Activated CD8-positive, alpha-beta T cell treated with anti-CD3 and anti-CD28 coated beads, Interleukin-2, amount 10 ng/mL, durations not matched to agents 7 days and 5 days (primary cell): ENCODE measurements around the gene PHKA2. TPM values are rescaled to one million over a fixed set of nuclear protein-coding genes. Genes with fewer than 3 reads are reported as not detected.

ENCODE experiments used
- ATAC-seq: fragments of 150-1000 bp; cut with Tn5 transposase; one replicate; pipeline ENCODE4 v1.10.0; 2021; ENCODE audit warnings: moderate library complexity
- CTCF ChIA-PET: fragments of 350-600 bp; sonication (Branson Sonifier 250); formaldehyde crosslinking; loops from one replicate; lab custom pipeline; 2021; ENCODE audit warnings: antibody characterized with exemption; lab: Charles Lee
- POLR2A ChIA-PET: fragments of 350-600 bp; sonication (Branson Sonifier 250); formaldehyde crosslinking; loops from one replicate; lab custom pipeline; 2021; ENCODE audit warnings: antibody characterized with exemption; lab: Charles Lee
- DNase-seq: peaks from one replicate; pipeline ENCODE4 v3.0.0-alpha.2; 2020
- H3K27ac Mint-ChIP-seq: one replicate; pipeline ENCODE4 v1.8.0; 2021; ENCODE audit warnings: mild to moderate bottlenecking, mixed read lengths
- H3K27me3 Mint-ChIP-seq: one replicate; pipeline ENCODE4 v1.8.0; 2021; ENCODE audit warnings: low read depth, mixed read lengths
- H3K36me3 Mint-ChIP-seq: one replicate; pipeline ENCODE4 v1.8.0; 2021; ENCODE audit warnings: low read depth, mixed read lengths
- H3K4me1 Mint-ChIP-seq: one replicate; pipeline ENCODE4 v1.8.0; 2021; ENCODE audit warnings: low read depth, mixed read lengths
- H3K4me3 Mint-ChIP-seq: one replicate; pipeline ENCODE4 v1.8.0; 2021; ENCODE audit warnings: mild to moderate bottlenecking, mixed read lengths
- H3K9me3 Mint-ChIP-seq: one replicate; pipeline ENCODE4 v1.8.0; 2022; ENCODE audit warnings: mixed read lengths; ENCODE audit not compliant: insufficient read depth
- total RNA-seq, 2 experiments: library from RNA; stranded (reverse); gene quantifications; one replicate each; pipeline ENCODE4 v1.2.3, GENCODE V29; 2021

Gene PHKA2
- total RNA-seq, 2 experiments from 2014 or later: 21.7 to 23.6 TPM

DNA sequence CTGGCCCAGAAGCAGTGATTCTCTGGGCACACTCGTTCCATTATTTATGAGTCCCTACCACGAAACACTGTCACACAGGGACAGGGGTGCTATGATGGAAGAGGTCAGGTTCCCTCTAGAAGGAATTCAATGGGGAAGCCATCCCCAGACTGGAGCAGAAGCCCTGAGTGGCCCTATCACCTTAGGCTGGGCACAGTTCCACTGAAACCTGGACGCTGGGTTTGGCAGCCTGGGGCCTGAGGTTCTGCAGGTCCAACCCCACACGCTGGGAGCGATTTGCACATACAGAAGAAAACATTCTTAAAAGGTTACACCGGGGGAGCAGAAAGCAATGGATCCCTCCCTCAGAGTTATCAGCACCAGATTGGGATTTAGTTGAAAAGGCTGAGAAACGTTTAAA is 63.3 kb downstream of the PHKA2 start:
- ATAC-seq: no peak
- no peak for DNase-seq
- ChIA-PET POLR2A (no interaction called here), CTCF (no interaction called here)
- Mint-ChIP-seq H3K27me3 (no peaks in the 10 kb centered on the region), H3K36me3 (peaks cover 33% of the 10 kb centered on the region), H3K4me3 (no peak overlapping the region), H3K27ac (no peak overlapping the region), H3K9me3 (no peaks in the 10 kb centered on the region), H3K4me1 (no peaks in the 10 kb centered on the region)

DNA sequence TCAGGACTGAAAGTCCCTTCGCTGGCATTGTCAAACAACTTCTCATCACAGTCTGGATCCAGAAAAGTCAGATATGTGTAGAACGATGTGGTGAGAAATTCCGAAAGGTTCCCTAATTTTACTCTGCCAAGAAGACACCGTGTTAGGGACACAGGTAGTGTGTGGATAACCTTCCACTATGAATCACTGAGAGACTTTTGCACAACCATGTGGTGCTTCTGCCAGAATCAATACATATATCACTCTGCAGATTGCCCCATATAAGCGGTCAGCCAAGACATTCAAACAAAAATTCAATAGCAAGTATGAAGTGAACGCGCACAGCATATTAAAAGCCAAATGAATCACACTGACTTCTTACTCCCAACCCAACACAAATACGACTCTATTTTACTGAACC is 63.8 kb downstream of the PHKA2 start:
- CTCF ChIA-PET: no interaction called here
- H3K9me3 Mint-ChIP-seq: no peaks in the 10 kb centered on the region
- POLR2A ChIA-PET: no interaction called here
- no peak overlapping the region for H3K4me3 Mint-ChIP-seq
- no peak overlapping the region for H3K27ac Mint-ChIP-seq
- H3K27me3 Mint-ChIP-seq: no peaks in the 10 kb centered on the region
- no peak for ATAC-seq
- no peak for DNase-seq
- no peaks in the 10 kb centered on the region for H3K4me1 Mint-ChIP-seq
- H3K36me3 Mint-ChIP-seq: peaks cover 33% of the 10 kb centered on the region

DNA sequence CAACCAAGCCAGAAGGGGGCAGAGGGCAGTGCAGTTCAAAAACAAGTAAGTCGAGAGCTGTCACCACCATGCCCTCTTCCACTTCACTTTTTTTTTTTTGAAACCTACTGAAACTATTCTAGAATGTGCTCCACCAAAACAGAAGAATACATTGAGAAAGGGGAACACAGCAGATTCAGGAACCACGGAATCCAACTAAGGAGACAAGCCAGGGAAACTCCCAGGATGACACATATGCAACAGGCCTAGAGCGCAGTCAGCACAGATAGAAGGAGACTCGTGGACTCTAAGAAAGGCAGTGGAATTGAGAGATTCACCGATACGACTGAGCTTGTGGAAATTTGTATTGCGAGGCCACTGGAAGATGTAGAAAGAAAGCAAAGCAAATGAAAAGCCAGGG is 66.1 kb downstream of the PHKA2 start:
- DNase-seq (no peak), ATAC-seq (no peak)
- Mint-ChIP-seq H3K4me1 (no peaks in the 10 kb centered on the region), H3K9me3 (no peaks in the 10 kb centered on the region), H3K4me3 (no peak overlapping the region), H3K27me3 (no peaks in the 10 kb centered on the region), H3K27ac (no peak overlapping the region), H3K36me3 (peaks cover 32% of the 10 kb centered on the region)
- ChIA-PET CTCF (no interaction called here), POLR2A (no interaction called here)

DNA sequence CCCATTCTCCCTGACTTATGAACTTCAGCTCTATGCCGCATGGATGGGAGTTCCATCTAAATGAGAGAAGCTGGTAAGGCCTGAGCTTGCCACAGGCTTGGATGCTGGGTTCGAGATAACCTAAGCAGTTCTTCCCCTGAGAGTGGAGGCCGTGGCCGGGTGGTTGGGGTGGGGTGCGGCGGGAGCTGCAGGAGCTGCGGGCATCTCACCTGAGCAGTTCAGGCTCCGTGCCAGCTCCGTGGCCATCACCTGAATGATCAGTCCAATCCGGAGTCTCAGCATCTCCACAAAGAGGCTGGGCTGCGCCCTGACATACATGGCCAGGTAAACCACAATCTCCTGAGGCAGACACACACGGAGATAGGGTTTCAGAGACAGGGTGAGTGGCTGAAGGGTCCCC is 77.6 kb downstream of the PHKA2 start:
- CTCF ChIA-PET: no interaction called here
- Mint-ChIP-seq H3K27me3 (no peaks in the 10 kb centered on the region), H3K9me3 (no peaks in the 10 kb centered on the region), H3K36me3 (peaks cover 8% of the 10 kb centered on the region), H3K27ac (no peak overlapping the region), H3K4me3 (no peak overlapping the region), H3K4me1 (no peaks in the 10 kb centered on the region)
- ATAC-seq (no peak), DNase-seq (no peak)
- POLR2A ChIA-PET: no interaction called here

DNA sequence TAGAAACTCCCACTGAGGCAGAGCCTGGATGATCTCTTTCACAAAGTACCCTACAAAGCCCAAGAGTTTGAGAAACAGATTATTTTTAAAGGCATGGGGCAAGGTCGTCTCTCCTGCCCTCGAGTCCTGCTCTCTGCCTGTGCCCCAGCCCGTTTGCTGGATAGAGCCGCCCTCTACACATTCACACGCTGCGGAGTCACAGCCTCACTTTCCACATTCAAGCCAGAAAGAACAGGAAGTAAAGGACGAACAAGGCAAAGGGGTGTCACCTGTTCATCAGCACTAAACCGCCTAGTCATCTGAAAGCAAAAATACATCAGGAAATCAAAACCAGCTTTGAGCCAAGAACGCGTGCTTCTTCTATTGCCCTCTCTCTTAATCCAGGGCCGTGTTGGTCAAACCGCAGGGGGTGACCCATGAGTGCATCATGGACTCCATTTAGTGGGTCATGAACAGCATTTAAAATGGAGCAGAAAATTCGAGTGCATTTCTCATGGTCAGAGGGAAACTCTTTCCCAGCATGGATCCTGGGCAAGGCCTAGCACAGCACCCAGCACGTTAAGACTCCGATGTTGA is 83.4 kb downstream of the PHKA2 start:
- no peak for ATAC-seq
- POLR2A ChIA-PET: no interaction called here
- DNase-seq: no peak
- Mint-ChIP-seq H3K36me3 (peaks cover 2% of the 10 kb centered on the region), H3K4me1 (no peaks in the 10 kb centered on the region), H3K27ac (no peak overlapping the region), H3K9me3 (no peaks in the 10 kb centered on the region), H3K4me3 (no peak overlapping the region), H3K27me3 (no peaks in the 10 kb centered on the region)
- CTCF ChIA-PET: no interaction called here

DNA sequence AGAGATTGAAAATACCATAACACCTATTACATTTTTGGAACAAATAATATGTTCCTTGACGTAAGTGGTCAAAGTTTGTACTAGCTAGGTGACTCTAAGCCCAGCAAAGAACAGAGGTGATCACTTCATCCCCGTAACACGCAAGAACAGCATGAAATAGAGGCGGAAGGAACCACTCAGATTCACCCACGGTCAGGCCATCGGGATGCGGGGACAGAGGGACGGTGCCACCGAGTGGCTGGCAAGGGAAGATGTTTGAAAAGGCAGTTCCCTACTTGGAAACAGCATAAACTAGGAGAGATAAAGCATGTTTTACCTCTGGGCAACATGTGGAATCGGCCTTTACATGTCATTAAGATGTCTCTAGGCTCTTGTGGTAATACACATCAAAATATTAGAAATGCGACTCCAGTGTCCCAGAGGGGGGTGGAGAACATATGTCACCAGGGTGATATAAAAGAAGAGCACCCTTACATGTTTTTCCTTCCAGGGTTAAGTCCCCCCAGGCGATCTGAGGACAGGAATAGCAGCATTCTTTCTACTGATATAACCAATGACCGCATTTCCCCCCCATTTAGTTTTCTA is 84.0 kb downstream of the PHKA2 start:
- CTCF ChIA-PET: no interaction called here
- no peak overlapping the region for H3K4me3 Mint-ChIP-seq
- DNase-seq: no peak
- POLR2A ChIA-PET: no interaction called here
- H3K27me3 Mint-ChIP-seq: no peaks in the 10 kb centered on the region
- H3K4me1 Mint-ChIP-seq: no peaks in the 10 kb centered on the region
- H3K9me3 Mint-ChIP-seq: no peaks in the 10 kb centered on the region
- no peak for ATAC-seq
- H3K27ac Mint-ChIP-seq: no peak overlapping the region
- peaks cover 2% of the 10 kb centered on the region for H3K36me3 Mint-ChIP-seq

DNA sequence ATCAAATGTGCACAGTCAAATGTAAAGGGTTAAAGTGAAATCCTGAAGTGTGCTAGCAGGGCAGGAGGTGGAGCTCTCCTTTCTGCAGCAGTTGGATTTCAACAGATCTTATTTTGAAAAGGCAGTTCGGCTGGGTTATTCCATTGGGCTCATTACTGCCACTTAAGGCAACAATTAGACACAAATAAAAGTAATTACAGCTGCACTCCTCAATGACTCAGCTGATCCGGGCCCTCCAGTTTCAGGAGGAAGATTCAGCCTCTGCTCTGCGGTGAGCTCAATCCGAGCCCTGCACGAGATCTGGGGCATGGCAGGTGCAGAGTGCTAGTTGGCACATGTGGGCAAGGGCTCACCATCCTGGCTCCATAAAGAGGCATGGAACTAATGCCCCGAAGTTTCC is 85.4 kb downstream of the PHKA2 start:
- POLR2A ChIA-PET: no interaction called here
- no peak for DNase-seq
- Mint-ChIP-seq H3K27me3 (no peaks in the 10 kb centered on the region), H3K27ac (no peak overlapping the region), H3K36me3 (peaks cover 2% of the 10 kb centered on the region), H3K4me3 (no peak overlapping the region), H3K4me1 (no peaks in the 10 kb centered on the region), H3K9me3 (no peaks in the 10 kb centered on the region)
- ATAC-seq: no peak
- CTCF ChIA-PET: no interaction called here

DNA sequence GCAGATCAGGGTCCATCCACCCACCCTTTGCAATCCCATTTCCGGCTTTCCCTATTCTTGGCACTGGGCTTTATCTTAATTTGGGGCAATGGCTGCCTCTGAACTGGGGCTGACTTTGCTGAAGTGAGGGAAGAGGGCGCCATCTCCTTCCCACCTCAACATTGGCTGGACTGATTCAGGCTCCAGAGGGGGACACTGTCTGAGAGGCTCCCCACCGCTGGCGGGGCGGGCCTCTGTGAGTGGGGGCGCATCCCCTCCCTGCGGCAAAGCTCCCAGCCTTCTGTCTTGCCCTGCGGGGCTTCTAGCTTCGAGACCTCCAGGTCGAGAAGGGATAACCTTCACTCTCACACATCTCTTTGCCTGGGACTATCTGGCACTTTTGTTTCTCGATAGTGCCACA is 85.8 kb downstream of the PHKA2 start:
- Mint-ChIP-seq H3K27me3 (no peaks in the 10 kb centered on the region), H3K36me3 (peaks cover 2% of the 10 kb centered on the region), H3K4me3 (no peak overlapping the region), H3K4me1 (no peaks in the 10 kb centered on the region), H3K27ac (no peak overlapping the region), H3K9me3 (no peaks in the 10 kb centered on the region)
- ChIA-PET POLR2A (no interaction called here), CTCF (no interaction called here)
- DNase-seq (no peak), ATAC-seq (no peak)

DNA sequence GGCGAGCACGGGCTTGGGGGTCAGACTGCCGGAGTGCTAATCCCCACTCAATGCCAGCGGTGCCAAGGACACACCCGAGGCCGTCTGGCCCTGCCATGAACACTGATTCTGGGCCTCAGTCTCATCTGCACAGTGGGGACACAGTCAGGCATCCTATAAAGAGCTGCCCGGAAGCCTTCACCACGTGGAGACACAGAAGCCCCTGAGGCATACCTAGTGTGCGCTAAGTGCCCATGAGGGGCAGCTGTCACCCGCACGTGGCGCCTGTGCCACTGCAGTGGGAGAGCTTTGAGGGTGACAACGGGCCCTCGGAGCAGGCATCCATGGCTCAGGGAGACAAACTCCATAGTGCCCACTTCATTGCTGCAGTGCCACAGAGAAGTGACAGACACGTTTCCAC is 86.3 kb downstream of the PHKA2 start:
- Mint-ChIP-seq H3K27me3 (no peaks in the 10 kb centered on the region), H3K27ac (no peak overlapping the region), H3K9me3 (no peaks in the 10 kb centered on the region), H3K36me3 (no peaks in the 10 kb centered on the region), H3K4me1 (no peaks in the 10 kb centered on the region), H3K4me3 (no peak overlapping the region)
- ATAC-seq (no peak), DNase-seq (no peak)
- ChIA-PET POLR2A (no interaction called here), CTCF (no interaction called here)

DNA sequence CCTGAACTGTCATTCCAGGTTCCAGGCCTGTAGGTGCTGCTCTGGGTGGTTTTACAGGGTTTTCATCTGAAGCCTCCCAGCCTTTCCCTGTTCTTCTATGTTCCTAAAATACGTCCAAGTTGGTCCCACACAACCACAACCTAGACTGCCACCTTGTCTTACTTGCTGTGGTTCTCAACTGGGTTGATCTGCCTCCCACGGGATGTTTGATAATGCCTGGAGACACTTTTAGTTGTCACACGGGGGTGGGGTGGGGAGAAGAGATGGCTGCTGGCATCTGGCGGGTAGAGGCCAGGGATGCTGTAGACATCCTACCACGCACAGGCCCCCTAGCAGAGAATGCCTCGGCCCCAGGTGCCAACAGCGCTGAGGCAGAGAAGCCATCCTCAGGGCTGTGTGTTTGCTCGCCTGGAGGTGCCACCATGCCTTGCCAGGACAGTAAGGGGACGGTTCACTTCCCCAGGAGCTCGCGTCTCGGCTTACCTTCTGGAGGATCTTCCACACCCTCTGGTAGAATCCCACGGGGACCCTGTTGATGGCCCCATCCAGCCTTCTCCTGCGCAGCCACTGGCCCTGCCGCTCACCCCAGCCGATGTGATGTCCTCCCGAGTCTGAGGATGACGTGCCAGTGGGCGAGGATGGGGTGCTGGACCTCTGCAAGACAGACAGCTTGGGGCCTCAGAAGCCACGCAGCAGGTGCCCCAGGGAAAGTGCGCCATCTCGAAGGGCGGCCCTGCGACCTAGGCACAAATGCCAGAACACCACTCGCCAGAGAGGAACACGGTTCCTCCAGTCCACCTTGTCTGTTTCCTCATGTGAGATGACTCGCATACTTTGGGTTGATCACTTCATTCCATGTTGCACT is 87.0 kb downstream of the PHKA2 start:
- Mint-ChIP-seq H3K4me3 (no peak overlapping the region), H3K4me1 (no peaks in the 10 kb centered on the region), H3K36me3 (no peaks in the 10 kb centered on the region), H3K27me3 (no peaks in the 10 kb centered on the region), H3K9me3 (no peaks in the 10 kb centered on the region), H3K27ac (no peak overlapping the region)
- no peak for ATAC-seq
- ChIA-PET CTCF (no interaction called here), POLR2A (no interaction called here)
- no peak for DNase-seq

DNA sequence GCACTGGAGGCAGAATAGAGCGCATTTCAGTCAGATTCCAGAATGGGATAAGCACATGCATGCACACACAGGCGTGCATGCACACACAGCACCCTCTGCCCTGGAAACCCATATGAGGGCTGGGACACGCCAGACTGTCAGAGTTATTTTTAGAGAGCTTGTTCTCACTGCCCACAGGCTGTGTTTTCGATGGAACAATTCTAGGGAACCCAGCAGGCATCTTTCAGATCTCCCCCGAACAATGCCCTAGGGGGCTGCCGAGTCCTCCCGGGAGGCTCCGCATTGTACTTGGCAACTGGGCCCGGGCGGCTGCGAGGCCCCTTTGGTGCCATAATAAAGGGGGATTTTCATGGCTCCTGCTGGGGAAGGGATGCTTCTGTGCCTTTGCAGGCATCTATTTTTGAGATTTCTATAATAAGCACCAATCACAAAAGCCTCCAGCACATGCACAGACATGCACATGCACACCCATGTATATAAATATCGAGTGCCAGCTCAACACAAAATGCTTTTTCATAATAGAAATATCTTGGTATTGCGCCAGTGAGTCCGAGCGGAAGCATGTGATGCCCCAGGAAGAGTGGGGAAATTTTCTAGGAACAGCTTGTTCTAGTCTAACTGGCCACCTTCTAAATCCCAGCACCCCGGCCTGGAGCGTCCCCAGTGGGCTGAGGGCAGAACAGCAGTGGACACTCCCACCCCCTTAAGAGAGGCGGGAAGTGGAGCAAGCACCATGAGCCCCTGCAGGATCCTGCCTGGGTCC is 88.5 kb downstream of the PHKA2 start:
- Mint-ChIP-seq H3K36me3 (no peaks in the 10 kb centered on the region), H3K9me3 (no peaks in the 10 kb centered on the region), H3K4me1 (no peaks in the 10 kb centered on the region), H3K27me3 (no peaks in the 10 kb centered on the region), H3K4me3 (no peak overlapping the region), H3K27ac (no peak overlapping the region)
- DNase-seq (no peak), ATAC-seq (no peak)
- ChIA-PET POLR2A (no interaction called here), CTCF (no interaction called here)

DNA sequence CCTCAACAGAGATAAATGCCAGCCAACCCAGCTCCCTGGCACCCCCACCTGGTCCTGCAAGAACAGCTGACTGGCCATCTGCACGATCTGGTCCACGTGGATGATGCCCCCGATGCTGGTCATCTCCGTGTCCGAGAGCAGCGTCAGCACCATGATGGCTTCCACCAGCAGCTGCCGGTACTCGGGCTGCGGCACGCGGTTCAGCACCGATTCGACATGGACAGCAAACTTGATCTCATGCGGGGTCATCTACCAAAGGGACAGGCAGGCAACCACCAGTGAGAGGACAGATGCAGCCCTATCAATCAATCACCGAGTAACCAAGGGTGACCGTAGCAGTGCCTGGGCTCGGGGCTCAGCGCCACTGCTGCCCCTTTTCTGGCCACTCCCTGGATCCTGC is 89.8 kb downstream of the PHKA2 start:
- DNase-seq (no peak), ATAC-seq (no peak)
- no peaks in the 10 kb centered on the region for H3K27me3 Mint-ChIP-seq
- no peak overlapping the region for H3K27ac Mint-ChIP-seq
- peaks cover 4% of the 10 kb centered on the region for H3K4me1 Mint-ChIP-seq
- H3K4me3 Mint-ChIP-seq: no peak overlapping the region
- H3K36me3 Mint-ChIP-seq: no peaks in the 10 kb centered on the region
- no peaks in the 10 kb centered on the region for H3K9me3 Mint-ChIP-seq
- CTCF ChIA-PET: no interaction called here
- POLR2A ChIA-PET: no interaction called here
